HT-29 (cell line): Measurements from ENCODE around the gene TGIF2. TPM values are rescaled to one million over a fixed set of nuclear protein-coding genes. Genes with fewer than 3 reads are reported as not detected.
"Not testable (repeated sequence)": the region's sequence is repeated elsewhere in the genome, so short reads cannot be mapped to it uniquely, and the experiment has no call there.

ENCODE experiments used
- DNase-seq: peaks from one replicate; pipeline ENCODE4 v3.0.0-alpha.2; 2015; ENCODE audit warnings: low spot score
- total RNA-seq: library from RNA; depleted of rRNA; stranded (reverse); fragments of >200 nt; shearing (Covaris generic); gene quantifications from 2 replicates; pipeline ENCODE4 v1.2.3, GENCODE V29; 2014

The TGIF2 gene
- total RNA-seq, 1 experiment from 2014 or later, result 12.9 TPM

GRCh38 chr20:36576081-36576445, 2.7 kb downstream of the TGIF2 start:
- no peak for DNase-seq

- DNase-seq, result no peak
Measured at GRCh38 chr20:36578356-36579041, 5.1 kb downstream of the TGIF2 start.

- no peak for DNase-seq
Measured at GRCh38 chr20:36579996-36580545, 6.7 kb downstream of the TGIF2 start.

GRCh38 chr20:36582322-36582721, 8.9 kb downstream of the TGIF2 start:
- DNase-seq, result no peak

GRCh38 chr20:36582821-36583220, 9.4 kb downstream of the TGIF2 start:
- DNase-seq, result no peak

- no peak for DNase-seq
Measured at GRCh38 chr20:36584018-36584481, 10.7 kb downstream of the TGIF2 start.

GRCh38 chr20:36585410-36586125, 12.2 kb downstream of the TGIF2 start:
- DNase-seq, result no peak

GRCh38 chr20:36587388-36588070, 14.1 kb downstream of the TGIF2 start:
- no peak for DNase-seq

GRCh38 chr20:36591281-36591680, 17.9 kb downstream of the TGIF2 start:
- no peak for DNase-seq

GRCh38 chr20:36591854-36592641, 18.7 kb downstream of the TGIF2 start:
- DNase-seq, result peak; percentile 75

- DNase-seq, result no peak
Measured at GRCh38 chr20:36593347-36593929, 20.0 kb downstream of the TGIF2 start.

GRCh38 chr20:36599912-36600345, 26.5 kb downstream of the TGIF2 start:
- no peak for DNase-seq

GRCh38 chr20:36601540-36601939, 28.1 kb downstream of the TGIF2 start:
- DNase-seq, result no peak

- DNase-seq, result no peak
Measured at GRCh38 chr20:36604952-36605398, 31.6 kb downstream of the TGIF2 start.

GRCh38 chr20:36605399-36606157, 32.2 kb downstream of the TGIF2 start, which contains the start of gene RAB5IF:
Gene RAB5IF (plus strand): TSS chr20:36605779. CDS start chr20:36605952, 173 bp downstream.
- peak; percentile 100 for DNase-seq

- DNase-seq, result peak; percentile 60
Measured at GRCh38 chr20:36606158-36607066, 33.0 kb downstream of the TGIF2 start.

- peak; percentile 58 for DNase-seq
Measured at GRCh38 chr20:36607586-36608387, 34.4 kb downstream of the TGIF2 start.

GRCh38 chr20:36608388-36608728, 35.0 kb downstream of the TGIF2 start:
- not testable (repeated sequence) for DNase-seq
